NCI-H2107 treated with DMSO at 0.1 percent for 48 hours (cell line): Measurements from ENCODE around the gene PKHD1.

Experiments used
- DNase-seq: peaks from one replicate; lab custom pipeline; 2025; ENCODE audit not compliant: unreplicated experiment; lab: John Stamatoyannopoulos, UW

Gene PKHD1

GRCh38 chr6:51813904-51814303 is 273.5 kb downstream of the PKHD1 start:
- DNase-seq: no peak

GRCh38 chr6:51812231-51812630 is 275.2 kb downstream of the PKHD1 start:
- DNase-seq: no peak

- no peak for DNase-seq
Observed at GRCh38 chr6:51805517-51805916, 281.9 kb downstream of the PKHD1 start.

- no peak for DNase-seq
Observed at GRCh38 chr6:51800603-51801002, 286.8 kb downstream of the PKHD1 start.

GRCh38 chr6:51793393-51793792 is 294.0 kb downstream of the PKHD1 start:
- DNase-seq: no peak

GRCh38 chr6:51792273-51793030 is 295.0 kb downstream of the PKHD1 start:
- DNase-seq: no peak

GRCh38 chr6:51790946-51791345 is 296.5 kb downstream of the PKHD1 start:
- no peak for DNase-seq

GRCh38 chr6:51788121-51788520 is 299.3 kb downstream of the PKHD1 start:
- DNase-seq: no peak

- DNase-seq: no peak
Observed at GRCh38 chr6:51778666-51779065, 308.7 kb downstream of the PKHD1 start.

GRCh38 chr6:51777618-51778017 is 309.8 kb downstream of the PKHD1 start:
- no peak for DNase-seq

- no peak for DNase-seq
Observed at GRCh38 chr6:51775942-51776860, 311.2 kb downstream of the PKHD1 start.

- DNase-seq: no peak
Observed at GRCh38 chr6:51768087-51768486, 319.3 kb downstream of the PKHD1 start.

GRCh38 chr6:51765230-51765629 is 322.2 kb downstream of the PKHD1 start:
- DNase-seq: no peak

- no peak for DNase-seq
Observed at GRCh38 chr6:51753635-51754034, 333.8 kb downstream of the PKHD1 start.

- DNase-seq: no peak
Observed at GRCh38 chr6:51743999-51744398, 343.4 kb downstream of the PKHD1 start.

- DNase-seq: no peak
Observed at GRCh38 chr6:51740658-51741057, 346.8 kb downstream of the PKHD1 start.

- no peak for DNase-seq
Observed at GRCh38 chr6:51738614-51739013, 348.8 kb downstream of the PKHD1 start.

- no peak for DNase-seq
Observed at GRCh38 chr6:51737580-51738360, 349.6 kb downstream of the PKHD1 start.

GRCh38 chr6:51725155-51725554 is 362.3 kb downstream of the PKHD1 start:
- DNase-seq: no peak

GRCh38 chr6:51720327-51720726 is 367.1 kb downstream of the PKHD1 start:
- no peak for DNase-seq

- no peak for DNase-seq
Observed at GRCh38 chr6:51719297-51719696, 368.1 kb downstream of the PKHD1 start.
